NCI-H774 (cell line): Measurements from ENCODE around the gene ADSS1.
"Not testable (repeated sequence)": the region's sequence is repeated elsewhere in the genome, so short reads cannot be mapped to it uniquely, and the experiment has no call there.

Experiments used
- DNase-seq: peaks from one replicate; lab custom pipeline; 2025; lab: John Stamatoyannopoulos, UW

ADSS1 gene

DNA sequence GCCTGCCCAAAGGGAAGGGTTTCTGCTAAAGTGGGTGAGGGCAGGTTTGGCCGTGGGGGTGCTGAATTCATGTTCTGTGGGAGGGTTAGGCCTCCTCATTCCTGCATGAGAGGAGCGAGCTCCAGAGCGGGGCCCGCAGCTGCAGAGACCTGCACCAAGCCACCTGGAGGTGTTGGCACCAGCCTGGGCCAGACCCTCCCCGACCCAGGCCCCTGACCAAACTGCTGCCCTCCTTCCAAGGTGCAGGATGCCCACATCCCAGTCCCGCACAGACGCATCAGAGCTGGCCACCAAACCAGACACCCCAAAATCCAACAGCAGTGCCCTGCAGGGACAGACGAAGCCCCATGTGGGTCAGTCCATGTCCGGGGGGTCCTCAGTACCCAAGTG lies 10.6 kb downstream of the ADSS1 start:
- DNase-seq: no peak

- no peak for DNase-seq
These were observed 11.2 kb downstream of the ADSS1 start for GRCh38 chr14:104734991-104735779.

DNA sequence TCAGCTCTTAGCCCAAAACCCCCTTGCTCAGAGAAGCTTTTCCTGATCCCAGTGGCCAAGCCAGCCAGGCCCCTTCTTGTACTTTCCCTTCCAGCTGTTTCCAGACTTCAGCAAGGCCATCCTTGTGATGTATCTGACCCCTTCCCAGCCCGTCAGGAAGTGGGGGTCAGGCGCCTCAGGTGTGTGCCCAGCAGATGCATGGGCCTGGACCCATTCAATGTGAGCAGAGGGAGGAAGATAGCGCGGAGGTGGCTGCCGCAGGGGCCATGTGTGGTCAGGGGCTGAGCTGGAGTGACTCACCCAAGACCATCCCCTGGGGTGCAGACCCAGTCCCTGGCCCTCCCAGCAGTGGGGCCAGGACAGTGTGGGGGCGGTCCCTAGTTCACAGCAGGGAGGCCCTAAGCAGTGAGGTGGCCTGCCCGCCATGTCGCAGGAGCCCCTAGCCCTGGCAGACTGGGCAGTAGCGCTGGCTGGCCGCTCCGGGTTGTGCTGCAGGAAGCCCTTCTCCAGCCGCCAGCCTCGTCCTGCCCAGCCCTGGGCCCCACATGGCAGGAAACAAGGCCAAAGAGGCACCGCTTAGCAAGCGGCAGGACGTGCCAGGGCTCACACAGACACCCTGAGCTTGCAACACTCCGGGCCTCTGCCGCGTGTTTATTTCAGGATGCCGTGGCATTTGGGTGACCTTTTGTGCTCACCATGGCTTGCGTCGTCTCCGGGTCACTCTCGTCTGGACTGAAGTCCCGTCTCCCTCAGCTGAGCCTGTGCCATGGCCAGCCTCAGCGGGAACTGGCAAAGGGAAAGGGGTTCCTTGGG lies 12.0 kb downstream of the ADSS1 start:
- DNase-seq: no peak

- DNase-seq: no peak
These were observed 14.5 kb downstream of the ADSS1 start for GRCh38 chr14:104738375-104739019.

GRCh38 chr14:104739026-104739425 lies 15.0 kb downstream of the ADSS1 start:
- DNase-seq: no peak

DNA sequence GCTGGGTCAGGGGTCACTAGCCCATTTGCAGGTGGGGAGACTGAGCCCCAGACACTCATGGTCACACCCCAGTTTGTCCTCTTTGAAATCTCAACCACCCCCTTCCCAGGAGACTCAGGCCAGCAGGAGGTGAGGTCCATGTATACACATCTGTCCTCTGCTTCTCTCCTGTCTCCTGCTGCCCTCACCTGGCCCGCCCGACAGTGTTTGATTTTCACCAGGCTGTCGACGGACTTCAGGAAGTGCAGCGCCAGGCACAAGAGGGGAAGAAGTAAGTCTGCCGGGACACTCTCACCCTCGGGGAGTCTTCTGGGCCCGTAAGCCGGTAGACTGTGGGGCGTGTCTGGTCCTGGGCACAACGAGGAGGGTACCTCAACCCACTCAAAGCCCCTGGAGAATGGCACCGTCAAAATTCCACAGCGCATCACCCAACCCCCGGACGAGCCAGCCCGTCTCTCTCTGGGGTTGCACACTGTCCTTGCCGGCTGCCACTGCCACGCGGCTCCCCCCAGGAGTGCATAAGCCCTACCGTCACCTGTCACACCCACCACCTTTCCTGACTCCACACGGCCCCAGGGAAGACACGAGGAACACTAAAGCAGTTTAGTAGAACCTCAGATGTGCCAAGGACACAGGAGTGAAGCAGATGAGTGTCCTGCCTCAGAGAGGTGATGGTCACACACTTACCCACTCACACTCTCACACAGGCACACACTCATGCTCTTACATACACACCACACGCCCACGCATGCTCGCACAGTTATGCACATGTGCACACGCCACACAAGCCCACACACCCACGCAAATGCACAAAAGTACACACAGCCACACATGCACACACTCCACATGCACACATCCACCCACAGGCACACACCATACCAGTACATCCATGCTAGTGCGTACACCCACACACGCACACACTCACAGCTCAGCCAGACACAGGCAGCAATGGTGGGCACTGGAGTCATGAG lies 15.8 kb downstream of the ADSS1 start:
- DNase-seq: no peak

DNA sequence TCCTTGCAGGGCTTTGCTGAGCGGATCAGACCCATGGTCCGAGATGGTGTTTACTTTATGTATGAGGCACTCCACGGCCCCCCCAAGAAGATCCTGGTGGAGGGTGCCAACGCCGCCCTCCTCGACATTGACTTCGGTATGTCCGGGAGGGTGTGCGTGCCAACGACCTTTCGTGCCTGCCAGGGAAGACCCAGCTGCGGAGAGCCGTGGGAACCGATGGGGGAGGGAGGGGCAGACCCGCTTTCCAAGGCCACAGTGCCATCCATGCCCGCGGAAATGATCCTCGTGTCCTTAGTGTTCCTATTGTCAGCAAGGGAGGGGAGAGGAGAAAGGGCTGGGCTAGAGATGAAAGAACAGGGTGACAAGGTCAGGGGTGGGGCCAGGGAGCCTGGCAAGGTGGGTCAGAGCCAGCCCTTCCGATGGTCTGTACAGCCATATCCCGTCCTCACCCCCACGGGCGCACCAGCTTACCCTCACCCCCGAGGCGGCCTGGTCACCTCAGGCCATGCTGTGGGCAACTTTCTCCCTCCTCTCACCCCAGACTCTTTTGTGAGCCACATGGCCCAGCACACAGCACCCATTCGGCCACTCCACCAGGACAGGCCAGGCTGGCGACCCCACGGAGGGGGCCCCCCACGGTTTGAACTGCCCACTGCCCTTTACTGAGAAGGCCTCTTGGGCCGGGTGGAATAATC lies 17.2 kb downstream of the ADSS1 start:
- DNase-seq: no peak

GRCh38 chr14:104741803-104742251 lies 17.8 kb downstream of the ADSS1 start:
- DNase-seq: no peak

DNA sequence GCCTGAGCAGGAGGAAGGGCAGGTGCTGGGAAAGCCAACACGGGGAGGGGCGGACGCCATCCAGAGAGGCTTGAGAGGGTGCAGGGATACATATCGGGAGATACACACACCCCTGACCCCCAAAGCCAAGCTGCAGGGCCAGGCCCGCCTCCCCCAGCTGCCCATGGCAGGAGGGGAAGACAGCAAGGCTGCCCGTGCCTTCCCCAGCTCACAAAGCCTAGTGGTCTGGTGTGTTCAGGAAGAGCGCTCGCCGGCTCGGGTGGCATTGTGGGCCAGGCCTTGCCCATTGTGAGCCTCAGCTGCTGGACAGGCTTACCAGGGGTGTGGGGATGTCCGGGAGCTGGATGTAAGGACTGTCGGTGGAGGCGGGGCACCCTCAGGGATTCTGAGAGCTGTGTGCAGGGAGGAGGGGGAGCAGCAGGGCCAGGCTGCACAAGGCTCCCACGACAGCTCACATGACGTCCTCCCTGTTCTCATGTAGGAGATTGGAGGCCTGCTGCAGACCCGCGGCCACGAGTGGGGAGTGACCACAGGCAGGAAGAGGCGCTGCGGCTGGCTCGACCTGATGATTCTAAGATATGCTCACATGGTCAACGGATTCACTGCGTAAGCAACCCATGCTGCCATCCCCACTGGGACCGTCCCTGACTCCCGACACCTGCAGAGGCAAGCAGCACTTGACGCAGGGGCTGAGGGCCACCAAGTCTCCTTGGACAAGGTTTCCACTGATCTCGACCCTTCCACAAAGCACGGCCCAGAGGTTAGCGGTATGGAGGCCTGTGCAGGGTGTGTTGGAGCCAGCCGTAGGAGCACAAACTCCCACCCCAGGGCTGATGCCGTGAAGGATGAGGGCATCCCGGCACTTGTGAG lies 18.8 kb downstream of the ADSS1 start:
- DNase-seq: no peak

DNA sequence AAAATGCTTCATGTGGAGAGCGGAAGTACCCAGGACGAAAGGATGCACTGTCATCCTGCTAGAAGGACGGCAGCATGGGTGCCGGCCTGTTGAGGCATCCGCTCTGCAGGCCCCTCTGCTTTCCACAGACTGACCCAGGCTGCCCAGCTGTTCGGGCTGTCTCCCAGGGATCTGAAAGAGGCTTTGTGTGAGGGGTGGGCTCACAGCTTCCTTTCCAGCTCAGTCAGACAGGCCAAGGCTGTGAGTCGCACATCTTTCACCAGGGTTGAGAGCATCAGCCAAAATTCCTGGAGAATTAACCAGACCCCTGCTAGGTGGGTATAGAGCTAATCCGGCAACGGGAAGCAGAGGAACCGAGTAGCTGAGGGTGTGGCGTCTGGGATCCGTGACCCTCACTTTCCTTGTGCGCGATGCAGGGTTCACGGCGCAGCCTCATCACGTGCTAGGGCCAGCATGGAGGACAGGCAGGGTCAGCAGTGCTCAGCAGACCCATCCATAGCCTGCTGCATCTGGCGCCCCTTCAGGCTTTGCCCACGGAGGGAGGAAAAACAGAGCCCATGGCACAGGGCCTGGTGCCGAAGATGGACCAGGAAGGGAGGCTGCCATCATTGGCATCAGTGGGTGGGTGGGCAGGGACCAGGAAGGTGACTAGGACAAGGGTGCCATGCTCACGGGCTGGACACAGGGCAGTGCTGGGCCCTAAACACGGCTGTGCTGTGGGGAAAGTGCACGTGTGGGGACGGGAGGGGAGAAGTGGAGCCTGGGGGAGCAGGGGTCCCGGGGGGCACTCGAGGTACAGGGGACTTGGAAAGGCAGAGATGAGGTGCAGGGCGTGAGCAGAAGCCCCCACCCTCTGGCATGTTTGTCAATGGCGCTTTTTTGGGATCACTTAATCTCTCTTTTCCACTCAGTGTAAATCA lies 19.7 kb downstream of the ADSS1 start:
- DNase-seq: no peak

- no peak for DNase-seq
These were observed 20.5 kb downstream of the ADSS1 start for GRCh38 chr14:104744484-104744883.

GRCh38 chr14:104745431-104745830 lies 21.4 kb downstream of the ADSS1 start:
- no peak for DNase-seq

DNA sequence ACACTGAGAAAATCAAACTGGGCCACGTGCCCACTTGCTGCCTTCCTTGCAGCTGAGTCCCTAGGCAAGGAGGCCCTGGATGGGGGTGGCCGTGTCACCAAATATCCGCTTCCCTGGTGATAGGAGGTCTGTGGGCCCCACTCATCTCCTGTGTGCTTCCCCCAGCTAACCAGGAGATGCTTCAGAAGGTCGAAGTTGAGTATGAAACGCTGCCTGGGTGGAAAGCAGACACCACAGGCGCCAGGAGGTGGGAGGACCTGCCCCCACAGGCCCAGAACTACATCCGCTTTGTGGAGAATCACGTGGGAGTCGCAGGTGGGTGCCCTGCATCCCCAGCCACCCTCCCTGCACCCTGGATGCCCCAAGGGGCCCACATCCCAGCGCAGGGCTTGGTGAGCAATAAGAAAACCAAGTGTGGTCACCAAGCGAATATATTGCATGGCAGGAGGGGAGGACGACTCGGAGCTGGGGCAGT lies 22.1 kb downstream of the ADSS1 start:
- DNase-seq: no peak

GRCh38 chr14:104746934-104747481 lies 23.0 kb downstream of the ADSS1 start:
- peak; percentile 89 for DNase-seq

- DNase-seq: no peak
These were observed 23.8 kb downstream of the ADSS1 start for GRCh38 chr14:104747876-104748275.

DNA sequence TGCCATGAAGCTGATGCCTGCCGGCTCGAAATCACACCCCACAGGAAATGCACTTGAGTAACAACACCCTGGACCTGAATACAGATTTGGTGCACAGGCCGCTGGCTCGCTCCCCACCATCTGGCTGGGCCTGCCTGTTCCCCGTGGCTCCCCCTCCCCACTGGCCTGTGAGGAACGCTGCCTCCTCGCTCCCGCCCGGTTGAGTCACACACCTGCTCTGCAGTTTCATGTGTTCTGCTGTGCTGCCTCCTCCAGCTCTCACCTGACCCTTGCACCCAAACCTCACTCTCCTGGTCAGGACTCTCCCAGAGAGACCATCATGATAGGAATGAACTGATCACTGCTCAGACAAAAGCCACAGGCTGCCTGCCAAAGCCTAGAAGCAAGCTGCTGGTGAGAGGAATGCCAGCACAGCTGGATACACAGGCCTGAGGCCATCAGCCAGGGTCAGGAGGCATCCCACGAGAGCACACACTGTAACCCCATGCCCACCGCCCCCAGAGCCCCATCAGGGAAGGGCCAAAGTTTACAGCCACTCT lies 25.2 kb downstream of the ADSS1 start:
- peak; percentile 23 for DNase-seq

DNA sequence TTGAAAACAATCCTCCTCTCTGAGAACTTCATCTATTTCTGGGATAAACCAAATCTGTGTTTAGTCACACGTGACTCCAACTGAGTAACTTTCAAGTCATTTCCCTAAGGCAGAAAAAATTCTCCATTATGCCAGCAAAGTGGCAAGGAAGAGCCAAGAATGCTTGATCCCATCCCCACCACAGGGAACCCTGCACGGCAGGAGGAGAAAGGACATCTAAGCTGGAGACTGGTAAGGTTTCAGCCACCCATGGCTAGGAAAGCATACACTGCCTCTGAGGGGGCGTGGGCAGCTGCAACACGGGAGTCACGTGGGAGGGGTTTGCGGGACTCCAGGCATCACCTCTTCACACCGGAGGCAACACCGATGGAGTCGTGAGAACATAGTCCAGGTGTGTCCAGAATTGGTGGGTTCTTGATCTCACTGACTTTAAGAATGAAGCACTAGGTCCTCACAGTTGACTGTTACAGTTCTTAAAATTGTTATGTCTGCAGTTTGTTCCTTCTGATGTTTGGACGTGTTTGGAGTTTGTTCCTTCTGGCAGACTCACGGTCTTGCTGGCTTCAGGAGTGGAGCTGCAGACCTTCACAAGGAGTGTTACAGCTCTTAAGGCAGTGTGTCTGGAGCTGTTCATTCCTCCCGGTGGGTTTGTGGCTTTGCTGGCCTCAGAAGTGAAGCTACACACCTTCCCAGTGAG lies 26.2 kb downstream of the ADSS1 start:
- DNase-seq: no peak

GRCh38 chr14:104750753-104751057 lies 26.7 kb downstream of the ADSS1 start:
- DNase-seq: not testable (repeated sequence)
